ENCODE data around the gene LTB. TPM values are rescaled to one million over a fixed set of nuclear protein-coding genes. Genes with fewer than 3 reads are reported as not detected.

The LTB gene
- total RNA-seq, 1 experiment from 2014 or later = not detected

- no peaks in the 10 kb centered on the region for H3K27me3 Mint-ChIP-seq (ENCODE audit: insufficient read depth, unreplicated experiment)
- Histone ChIP-seq H3K9me3 (no peaks in the 10 kb centered on the region), H3K27me3 (replicated peaks; ENCODE audit: control insufficient read depth, insufficient read depth, low read length) (no peaks in the 10 kb centered on the region), H3K4me1 (peaks cover 6% of the 10 kb centered on the region), H3K36me3 (ENCODE audit: control insufficient read depth, insufficient read depth, low read length) (no peaks in the 10 kb centered on the region), H3K4me3 (ENCODE audit: low read depth, low read length) (peak overlapping the region; percentile 44)
- H3K4me1 Mint-ChIP-seq (ENCODE audit: low read depth, unreplicated experiment) = peaks cover 12% of the 10 kb centered on the region
- peak overlapping the region; percentile 64 for H3K27ac Mint-ChIP-seq (ENCODE audit: unreplicated experiment)
- no peak for DNase-seq
- intact Hi-C loops (cut with micrococcal nuclease; ENCODE audit: unreplicated experiment) = loop anchor here (1.0 to 5.0 kb wide), 5 partner anchors 26 to 189 kb away; partner anchors contain the start of genes APOM, CLIC1, CSNK2B and LY6G5B
- ChIA-PET CTCF (interaction anchor here (0.6 to 2.7 kb wide), 8 partner anchors 28 to 182 kb away, joined by 3 to 20 read pairs (median 3); partner anchors contain the start of gene TNF), POLR2A (interaction anchor here (0.6 to 0.7 kb wide), 5 partner anchors 23 to 266 kb away, joined by 3 to 4 read pairs (median 3); partner anchors contain the start of gene LSM2)
- peak overlapping the region; percentile 87 for H3K4me3 Mint-ChIP-seq (ENCODE audit: unreplicated experiment)
- TSS peak; percentile 24 for BruUV-seq (replicated peaks)
- H3K9me3 Mint-ChIP-seq (ENCODE audit: unreplicated experiment) = no peaks in the 10 kb centered on the region
- H3K36me3 Mint-ChIP-seq (ENCODE audit: insufficient read depth, unreplicated experiment) = peaks cover 38% of the 10 kb centered on the region
- TF ChIP-seq CTCF (IDR thresholded peaks at IDR 0.05; ENCODE audit: insufficient read depth in 1 of 2, low read depth in 1 of 2, low read length in 1 of 2, severe bottlenecking in 1 of 2, unreplicated experiment in 1 of 2) = no peak
Observed at GRCh38 chr6:31547727-31548543, 34.3 kb downstream of the LTB start.

GRCh38 chr6:31546958-31547726 lies 35.1 kb downstream of the LTB start, which contains the start of gene NFKBIL1:
NFKBIL1 (plus strand) TSS chr6:31547608; CDS start chr6:31547695, 87 bp downstream.
- H3K9me3 ChIP-seq = no peaks in the 10 kb centered on the region
- peak; percentile 91 to 93 for DNase-seq
- peaks cover 6% of the 10 kb centered on the region for H3K4me1 ChIP-seq
- H3K27ac Mint-ChIP-seq (ENCODE audit: unreplicated experiment) = peak within 1 kb of the TSS; percentile 64
- no TSS peak for BruUV-seq (replicated peaks)
- peaks cover 12% of the 10 kb centered on the region for H3K4me1 Mint-ChIP-seq (ENCODE audit: low read depth, unreplicated experiment)
- H3K27me3 Mint-ChIP-seq (ENCODE audit: insufficient read depth, unreplicated experiment) = no peaks in the 10 kb centered on the region
- intact Hi-C loops (cut with micrococcal nuclease; ENCODE audit: unreplicated experiment) = loop anchor here (1.0 to 5.0 kb wide), 8 partner anchors 27 to 190 kb away; partner anchors contain the start of genes APOM, CLIC1, CSNK2B and LY6G5B
- H3K4me3 Mint-ChIP-seq (ENCODE audit: unreplicated experiment) = peak within 1 kb of the TSS; percentile 87
- H3K36me3 ChIP-seq (ENCODE audit: control insufficient read depth, insufficient read depth, low read length) = no peaks in the 10 kb centered on the region
- no peaks in the 10 kb centered on the region for H3K27me3 ChIP-seq (replicated peaks; ENCODE audit: control insufficient read depth, insufficient read depth, low read length)
- no peaks in the 10 kb centered on the region for H3K9me3 Mint-ChIP-seq (ENCODE audit: unreplicated experiment)
- peak within 1 kb of the TSS; percentile 44 for H3K4me3 ChIP-seq (ENCODE audit: low read depth, low read length)
- TF ChIP-seq CTCF (IDR thresholded peaks at IDR 0.05; ENCODE audit: insufficient read depth in 1 of 2, low read depth in 1 of 2, low read length in 1 of 2, severe bottlenecking in 1 of 2, unreplicated experiment in 1 of 2) = no peak
- CTCF ChIA-PET = interaction anchor here (0.6 to 2.7 kb wide), 11 partner anchors 27 to 1094 kb away, joined by 3 to 20 read pairs (median 4); partner anchors contain the start of genes APOM and TNF
- POLR2A ChIA-PET = interaction anchor here (0.6 to 0.7 kb wide), 5 partner anchors 24 to 640 kb away, joined by 3 to 6 read pairs (median 3); partner anchors contain the start of gene LSM2
- peaks cover 35% of the 10 kb centered on the region for H3K36me3 Mint-ChIP-seq (ENCODE audit: insufficient read depth, unreplicated experiment)
